ELR (cell line): Measurements from ENCODE around the gene WNT9A.
"Not testable (repeated sequence)": the region's sequence is repeated elsewhere in the genome, so short reads cannot be mapped to it uniquely, and the experiment has no call there.

Source experiments
- DNase-seq: peaks from one replicate; pipeline ENCODE4 v3.0.0-alpha.2; 2015; ENCODE audit warnings: low read depth

WNT9A gene

GRCh38 chr1:227910511-227911153 is 37.1 kb downstream of the WNT9A start:
- DNase-seq = no peak

GRCh38 chr1:227909923-227910328 is 37.8 kb downstream of the WNT9A start:
- DNase-seq = not testable (repeated sequence)

DNA sequence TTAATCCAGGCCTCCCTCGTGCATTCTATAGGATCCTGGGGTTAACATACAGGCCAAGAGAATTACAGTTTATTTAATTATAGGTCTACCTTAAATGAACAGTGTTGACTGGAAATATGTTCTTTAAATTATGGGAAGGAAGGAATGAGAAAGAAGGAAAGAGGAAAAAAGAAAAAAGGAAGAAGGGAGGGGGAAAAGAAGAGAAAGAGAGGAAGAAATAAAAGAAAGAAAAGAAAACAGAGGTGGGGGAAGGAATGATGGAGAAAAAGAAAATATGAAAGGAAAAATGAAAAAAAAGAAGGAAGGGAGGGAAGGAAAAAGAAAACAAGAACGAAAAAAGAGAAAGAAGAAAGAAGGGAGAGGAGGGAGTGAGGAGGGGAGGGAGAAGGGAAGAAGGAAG is 38.5 kb downstream of the WNT9A start:
- no peak for DNase-seq

DNA sequence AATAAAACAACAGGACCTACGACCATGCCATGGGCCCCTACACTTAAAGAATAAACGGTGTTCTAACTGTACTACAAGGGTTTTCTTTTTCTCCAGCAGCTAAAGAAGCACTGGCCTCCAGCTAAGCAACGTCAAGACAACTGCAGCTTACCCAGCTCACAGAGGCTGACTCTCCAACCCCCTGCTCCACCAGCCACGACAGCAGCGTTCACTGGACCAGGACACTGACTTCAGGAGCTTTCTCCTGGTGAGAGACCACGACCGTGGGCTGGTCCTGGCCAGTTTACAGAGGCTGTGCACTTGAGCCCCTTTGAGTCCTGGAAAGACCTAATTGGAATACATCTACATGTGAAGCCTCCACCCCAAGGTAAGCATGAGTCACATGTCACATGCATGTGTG is 39.4 kb downstream of the WNT9A start:
- no peak for DNase-seq

GRCh38 chr1:227907439-227908015 is 40.2 kb downstream of the WNT9A start:
- no peak for DNase-seq

DNA sequence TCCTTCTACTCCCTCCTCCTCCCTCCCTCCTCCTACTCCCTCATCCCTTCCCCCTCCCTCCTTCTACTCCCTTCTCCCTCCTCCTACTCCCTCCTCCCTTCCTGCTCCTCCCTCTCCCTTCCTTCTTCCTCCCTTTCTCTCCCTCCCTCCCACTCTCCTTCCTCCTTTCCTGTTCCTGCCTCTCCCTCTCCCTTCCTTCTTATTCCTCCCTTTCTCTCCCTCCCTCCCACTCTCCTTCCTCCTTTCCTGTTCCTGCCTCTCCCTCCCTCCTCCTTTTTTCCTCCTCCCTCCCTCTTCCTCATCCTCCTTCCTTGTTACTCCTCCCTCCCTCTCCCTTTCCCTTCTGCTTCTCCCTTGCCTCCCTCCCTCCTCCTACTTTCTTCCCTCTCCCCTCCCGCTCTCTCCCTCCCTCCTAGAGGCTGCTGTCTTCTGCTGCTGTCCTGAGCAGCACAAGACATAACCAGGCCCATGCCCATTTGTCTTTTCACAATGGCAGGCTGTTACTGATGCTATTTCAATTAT is 41.1 kb downstream of the WNT9A start:
- DNase-seq = no peak

DNA sequence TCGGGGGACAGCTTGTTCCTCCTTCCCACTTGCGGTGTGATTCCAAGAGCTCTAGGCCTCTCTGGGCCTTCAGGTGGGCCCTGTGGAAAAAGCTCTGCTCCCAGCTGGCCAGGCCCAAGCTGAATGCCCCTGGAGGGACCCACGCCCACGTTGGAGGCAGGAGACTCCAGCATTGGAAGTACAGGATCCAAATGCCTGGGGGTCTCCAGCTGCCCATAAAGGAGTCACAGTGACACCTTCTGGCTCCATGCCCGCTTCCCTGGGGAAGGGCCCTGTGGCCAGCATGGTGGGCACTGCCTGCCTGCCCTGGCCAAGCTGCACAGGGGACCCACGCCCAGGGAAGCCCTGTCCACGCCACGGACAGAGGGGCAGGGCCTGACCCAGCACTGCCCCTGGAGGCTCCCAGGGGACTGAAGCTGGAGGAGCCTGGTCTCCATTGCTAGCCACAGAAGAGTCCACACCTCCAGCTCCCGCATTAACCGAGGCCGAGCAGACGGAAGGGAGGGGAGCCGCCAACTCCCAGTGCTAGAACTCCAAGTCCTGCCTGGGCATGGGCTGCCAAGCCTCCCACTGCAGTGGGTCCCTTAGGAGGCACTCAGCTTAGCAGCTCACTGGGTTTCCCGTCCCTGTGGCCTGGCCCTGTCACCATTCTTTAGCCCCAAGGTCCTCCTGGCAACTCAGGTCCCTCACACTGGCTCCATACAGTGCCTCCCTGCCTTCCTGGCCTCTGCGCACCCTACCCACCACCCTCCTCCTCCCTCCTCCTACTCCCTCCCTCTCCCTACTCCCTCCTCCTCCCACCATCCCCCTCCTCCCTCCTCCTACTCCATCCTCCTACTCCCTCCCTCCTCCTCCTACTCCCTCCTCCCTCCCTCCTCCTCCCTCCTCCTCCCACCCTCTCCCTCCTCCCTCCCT is 41.9 kb downstream of the WNT9A start:
- no peak for DNase-seq

DNA sequence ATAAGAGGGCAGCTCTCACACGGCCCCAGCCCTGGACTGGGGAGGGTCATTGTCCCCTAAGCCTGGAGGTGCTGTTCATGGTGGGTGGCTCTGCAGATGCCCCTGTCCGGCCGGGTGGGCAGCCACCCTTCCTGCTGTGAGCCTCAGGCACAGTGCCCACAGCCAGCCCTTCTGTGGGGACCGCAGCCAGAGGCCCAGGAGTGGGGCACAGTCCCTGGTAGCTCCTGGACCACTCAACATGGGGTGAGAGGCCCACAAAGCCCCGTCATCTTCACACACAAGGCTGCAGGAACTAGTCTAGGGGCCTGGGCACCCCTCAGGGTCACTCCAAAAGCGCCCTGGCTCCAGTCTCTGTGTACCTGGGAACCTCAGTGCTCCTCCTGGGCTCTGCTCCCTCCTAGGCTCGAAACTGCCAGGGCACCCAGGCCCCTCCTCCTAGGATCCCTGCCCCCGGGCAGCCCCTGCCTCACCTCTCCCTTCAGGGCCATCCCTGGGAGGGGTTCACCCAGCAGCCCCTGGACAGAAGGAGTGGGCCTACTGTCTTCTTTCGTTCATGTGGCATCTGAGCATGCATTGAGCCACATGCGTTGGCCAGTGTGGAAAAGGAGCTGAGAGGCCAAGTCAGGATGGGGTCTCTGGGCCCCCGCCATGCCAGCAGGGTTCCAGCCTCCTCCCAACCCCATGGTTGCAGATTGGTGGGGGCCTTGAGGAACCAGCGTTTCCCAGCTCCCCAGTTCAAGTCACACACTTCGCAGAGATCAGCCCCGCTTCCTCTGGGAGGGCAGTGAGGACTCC is 43.0 kb downstream of the WNT9A start:
- no peak for DNase-seq

DNA sequence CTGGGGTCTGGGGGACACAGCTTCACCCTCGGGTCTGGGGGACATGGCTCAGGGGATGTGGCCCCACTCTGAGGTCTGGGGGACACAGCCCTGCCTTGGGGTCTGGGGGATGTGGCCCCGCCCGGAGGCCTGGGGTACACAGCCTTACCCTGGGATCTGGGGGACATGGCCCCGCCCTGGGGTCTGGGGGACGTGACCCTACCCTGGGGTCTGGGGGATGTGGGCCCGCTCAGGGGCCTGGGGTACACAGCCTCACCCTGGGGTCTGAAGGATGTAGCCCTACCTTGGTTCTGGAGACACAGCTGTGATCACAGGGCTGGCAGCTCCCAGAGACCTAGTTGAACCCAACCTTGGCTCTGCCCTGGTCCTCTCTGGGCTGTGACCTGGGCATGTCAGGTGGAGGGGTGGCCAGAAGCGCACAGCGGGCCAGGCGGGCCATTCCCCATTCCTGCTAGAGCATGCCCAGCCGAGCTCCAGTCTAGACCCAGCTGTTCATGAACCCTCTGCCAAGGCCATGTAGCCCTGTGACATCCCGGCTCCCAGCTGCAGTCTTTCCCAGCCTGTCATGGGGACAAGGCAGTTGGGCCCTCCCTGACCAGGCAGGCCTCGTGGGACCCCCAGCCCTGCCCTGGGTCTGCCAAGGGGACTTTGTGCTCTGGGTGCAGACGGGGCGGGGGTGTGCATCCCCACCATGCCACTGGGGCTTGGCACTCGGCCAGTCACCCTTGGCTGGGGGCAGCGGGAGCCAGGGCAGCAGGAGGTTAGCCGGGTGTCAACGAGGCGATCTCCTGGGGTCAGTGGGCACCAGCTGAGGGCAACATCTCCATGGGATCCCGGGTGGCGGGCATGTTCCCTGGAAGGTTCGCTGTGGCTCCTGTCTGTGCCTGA is 43.9 kb downstream of the WNT9A start:
- DNase-seq = no peak

DNA sequence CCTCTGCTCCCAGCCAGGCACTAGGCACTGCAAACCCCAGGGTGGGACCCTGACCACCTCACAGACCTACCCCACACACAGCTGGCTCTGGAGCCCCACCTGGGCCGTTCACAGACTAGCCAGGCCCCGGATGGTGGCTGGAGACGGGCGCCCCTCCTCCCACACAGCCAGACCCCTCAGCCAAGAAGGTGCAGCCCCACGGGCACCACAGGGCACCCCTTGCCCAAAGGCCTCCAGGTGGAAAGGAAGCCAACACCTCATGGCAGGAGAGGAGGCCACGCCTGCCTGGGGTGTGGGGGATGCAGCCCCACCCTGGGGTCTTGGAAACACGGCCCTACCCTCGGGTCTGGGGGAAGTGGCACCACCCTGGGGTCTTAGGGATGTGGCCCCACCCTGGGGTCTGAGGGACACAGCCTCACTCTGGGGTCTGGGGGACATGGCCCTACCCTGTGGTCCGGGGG is 44.6 kb downstream of the WNT9A start:
- DNase-seq = no peak

DNA sequence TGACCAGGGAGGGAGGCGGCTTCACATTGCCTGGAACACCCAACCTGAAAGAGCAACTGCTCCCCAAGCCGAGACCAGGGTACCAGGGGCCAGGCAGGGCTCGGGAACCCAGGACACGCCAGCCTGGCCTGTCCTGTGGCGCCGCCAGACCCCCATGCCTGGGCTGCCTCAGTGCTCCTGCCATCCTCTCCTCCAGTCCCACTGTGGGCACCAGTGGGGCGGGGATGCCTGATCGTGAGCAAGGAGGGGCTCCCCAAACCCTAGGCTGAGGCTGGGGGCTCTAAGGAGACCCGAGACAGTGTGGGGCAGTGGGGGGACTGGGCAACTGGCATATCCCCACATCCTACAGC is 45.1 kb downstream of the WNT9A start:
- no peak for DNase-seq

GRCh38 chr1:227901906-227902640 is 45.7 kb downstream of the WNT9A start:
- peak; percentile 48 for DNase-seq

DNA sequence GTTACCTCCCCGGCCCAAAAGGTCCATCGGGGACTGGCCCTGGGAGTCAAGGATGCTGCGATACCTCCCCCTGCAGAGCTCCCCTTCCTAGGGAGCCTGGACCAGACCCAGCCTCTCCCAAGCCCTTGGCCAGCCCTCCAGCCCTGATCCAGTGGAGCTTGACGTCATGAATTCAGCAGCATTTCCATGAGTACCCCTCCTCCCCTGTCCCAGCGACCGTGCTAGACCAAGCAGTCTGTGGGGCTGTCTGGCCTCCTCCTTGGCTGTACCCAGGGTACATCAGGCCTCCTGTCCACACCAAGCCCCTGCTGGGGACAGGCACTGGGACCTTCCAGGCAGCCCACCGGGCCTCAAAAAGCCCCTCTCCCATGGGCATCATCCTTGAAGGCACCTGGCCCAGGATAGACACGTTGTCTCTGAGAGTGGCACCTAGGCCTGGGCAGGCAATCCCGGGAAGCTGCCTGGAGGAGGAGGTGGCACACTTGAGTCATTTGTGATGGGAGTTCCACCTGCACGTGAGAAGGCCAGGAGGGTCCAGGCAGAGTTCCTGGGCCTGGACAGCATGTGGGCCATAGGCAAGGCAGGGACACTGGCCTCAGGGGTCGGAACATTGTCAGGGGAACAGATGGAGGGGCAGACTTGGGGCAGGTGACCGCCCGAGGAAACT is 46.4 kb downstream of the WNT9A start:
- no peak for DNase-seq

DNA sequence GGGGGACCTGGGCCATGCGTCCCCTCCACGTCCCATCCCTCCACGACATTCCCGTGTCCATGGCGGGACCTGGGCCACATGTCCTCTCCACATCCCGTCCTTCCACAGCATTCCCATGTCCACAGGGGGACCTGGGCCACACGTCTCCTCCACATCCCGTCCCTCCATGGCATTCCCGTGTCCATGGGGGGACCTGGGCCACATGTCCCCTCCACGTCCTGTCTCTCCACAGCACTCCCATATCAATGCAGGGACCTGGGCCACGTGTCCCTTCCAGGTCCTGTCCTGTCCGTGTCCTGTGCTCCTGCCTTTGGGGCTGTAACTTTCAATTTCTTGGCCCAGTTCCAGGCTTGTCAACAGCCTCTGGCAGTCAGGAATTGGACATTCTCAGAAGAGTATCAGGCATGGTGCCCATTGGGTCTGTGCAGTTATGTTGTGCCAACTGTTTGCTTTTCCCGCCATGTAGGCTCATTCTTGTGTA is 47.1 kb downstream of the WNT9A start:
- DNase-seq = no peak

- no peak for DNase-seq
Measured at GRCh38 chr1:227899820-227900449, 47.8 kb downstream of the WNT9A start.

GRCh38 chr1:227899141-227899819 is 48.5 kb downstream of the WNT9A start:
- no peak for DNase-seq

DNA sequence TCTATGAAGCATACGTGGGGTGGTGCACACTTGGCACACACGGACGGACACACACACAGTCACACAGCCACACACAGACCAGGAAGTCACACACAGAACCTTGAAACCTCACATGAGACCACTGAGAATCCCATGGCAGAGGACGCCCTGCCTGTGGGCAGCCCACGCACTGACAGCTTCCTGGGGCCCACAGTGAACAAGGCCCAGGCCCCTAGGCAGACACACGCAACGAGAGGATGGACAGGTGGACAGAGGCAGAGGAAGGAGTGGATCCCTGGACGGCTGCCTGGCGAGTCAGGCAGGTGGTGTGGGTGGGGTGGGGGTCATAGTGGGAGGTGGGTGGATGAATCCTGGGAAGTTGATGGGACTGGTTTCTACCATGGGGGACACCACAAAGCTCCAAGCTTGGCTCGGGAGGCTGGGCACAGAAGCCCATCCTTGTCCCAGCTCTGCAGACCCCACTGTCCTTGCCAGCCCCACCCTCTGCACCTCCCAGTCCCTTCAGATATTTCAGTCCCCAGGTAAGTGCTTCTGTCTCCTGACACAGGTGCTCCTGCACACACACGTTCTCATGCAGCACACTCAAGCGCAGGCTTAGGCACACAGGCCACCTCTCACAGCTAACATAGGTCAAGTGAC is 49.1 kb downstream of the WNT9A start:
- no peak for DNase-seq
